EH (cell line): ENCODE data around the gene AP2A2.

Experiments used
- DNase-seq: peaks from one replicate; pipeline ENCODE4 v3.0.0-alpha.2; 2015; ENCODE audit warnings: low read depth

Gene AP2A2

DNA sequence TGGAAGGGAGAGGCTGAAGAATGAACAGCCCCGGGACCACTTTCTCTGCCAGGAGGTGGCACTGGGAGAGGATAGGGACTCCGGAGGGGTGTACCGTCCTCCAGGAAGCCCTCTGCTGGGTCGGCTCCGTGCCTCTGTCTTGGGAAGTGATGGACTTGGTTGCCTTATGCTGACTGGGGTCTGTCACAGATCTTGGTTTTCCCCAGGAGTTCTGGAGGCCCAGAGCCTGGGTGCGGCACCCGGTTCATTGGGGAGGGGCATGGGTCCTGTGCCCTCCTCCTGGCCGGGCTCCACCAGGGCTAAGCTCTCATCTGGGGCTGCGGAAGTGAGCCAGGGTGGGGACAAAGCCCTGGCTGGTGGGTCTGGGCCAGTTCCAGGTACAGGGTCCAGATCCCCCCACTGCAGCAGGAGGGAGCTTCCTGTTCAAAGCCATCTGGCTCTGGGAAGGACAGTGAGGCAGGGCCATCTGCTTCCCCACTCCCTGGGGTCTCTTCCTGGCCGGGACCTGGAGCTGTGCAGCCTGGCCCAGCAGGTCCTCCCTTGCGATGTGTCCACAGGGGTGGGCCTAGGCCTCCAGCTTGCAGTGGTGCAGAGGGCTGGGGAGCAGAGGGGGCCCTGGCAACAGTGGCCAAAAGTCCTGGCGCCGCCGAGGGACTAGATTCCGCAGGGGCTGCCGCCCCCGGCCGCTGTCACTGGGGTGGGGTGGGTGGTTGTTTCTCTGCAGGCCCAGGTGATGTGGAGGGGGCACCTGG is 1.1 kb upstream of the AP2A2 start:
- DNase-seq, result no peak

DNA sequence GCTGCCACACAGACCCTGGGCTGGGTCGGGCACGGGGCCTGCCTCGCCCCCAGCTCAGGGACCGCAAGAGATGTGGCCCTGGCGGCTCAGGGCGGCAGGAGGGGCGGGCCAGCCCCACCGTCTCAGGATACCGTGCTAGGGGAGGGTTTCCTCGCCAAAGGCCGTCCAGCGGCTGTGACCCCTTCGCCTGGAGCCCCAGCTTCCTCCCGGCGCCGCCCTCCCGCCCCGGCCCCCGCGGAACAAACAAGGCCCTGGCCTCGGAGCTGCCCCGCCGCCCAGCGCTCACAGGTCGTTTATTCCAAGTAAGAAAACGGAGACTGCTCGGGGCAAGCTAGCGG is 543 bp upstream of the AP2A2 start:
- no peak for DNase-seq

DNA sequence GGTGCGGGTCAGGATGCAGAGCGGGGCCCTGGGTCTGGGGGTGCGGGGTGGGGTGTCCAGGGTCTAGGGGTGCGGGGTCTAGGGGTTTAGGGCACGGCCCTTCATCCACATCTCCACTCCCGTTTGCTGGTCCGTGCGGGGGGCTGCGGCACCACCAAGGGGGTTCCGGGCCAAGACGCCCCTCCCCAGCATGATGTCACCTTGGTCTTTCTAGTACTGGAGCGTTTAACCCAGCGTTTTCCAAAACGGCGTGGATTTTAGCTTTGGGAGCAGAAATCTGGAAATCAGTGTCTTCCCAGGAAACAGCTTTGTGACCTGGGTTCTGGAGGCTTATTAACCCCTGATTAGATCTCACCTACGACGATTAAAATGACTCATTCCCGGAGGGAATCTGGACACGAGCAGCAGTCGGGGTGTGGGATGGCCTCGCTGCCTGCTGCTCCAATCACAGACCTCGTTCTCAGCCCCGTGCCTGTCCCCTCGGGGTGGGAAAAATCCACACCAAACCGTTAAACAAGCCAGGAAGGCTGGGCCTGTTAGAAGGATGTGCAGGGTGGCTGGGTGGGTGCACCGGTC is 759 bp downstream of the AP2A2 start:
- peak; percentile 83 for DNase-seq

- no peak for DNase-seq
Observed at GRCh38 chr11:927871-928270, 2.2 kb downstream of the AP2A2 start.

- no peak for DNase-seq
Observed at GRCh38 chr11:928786-929185, 3.1 kb downstream of the AP2A2 start.

DNA sequence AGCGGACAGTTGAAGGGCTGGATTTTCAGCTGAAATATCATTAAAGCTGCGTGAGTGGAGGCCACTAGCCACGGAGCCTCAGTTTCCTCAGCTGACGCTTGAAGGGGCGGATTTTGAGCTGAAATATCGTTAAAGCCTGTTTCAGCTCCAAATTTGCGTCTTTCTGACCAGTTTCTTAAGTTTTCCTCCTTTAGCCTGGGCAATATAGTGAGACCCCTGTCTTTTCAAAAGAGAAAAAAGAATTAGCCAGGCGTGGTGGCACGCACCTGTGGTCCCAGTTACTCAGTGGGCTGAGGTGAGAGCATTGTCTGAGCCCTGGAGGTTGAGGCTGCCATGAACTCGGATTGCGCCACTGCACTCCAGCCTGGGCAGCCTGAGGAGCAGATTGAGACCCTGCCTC is 3.7 kb downstream of the AP2A2 start:
- DNase-seq, result no peak

- DNase-seq, result peak; percentile 42
Observed at GRCh38 chr11:931385-931784, 5.7 kb downstream of the AP2A2 start.

- peak; percentile 47 for DNase-seq
Observed at GRCh38 chr11:932435-932834, 6.8 kb downstream of the AP2A2 start.

DNA sequence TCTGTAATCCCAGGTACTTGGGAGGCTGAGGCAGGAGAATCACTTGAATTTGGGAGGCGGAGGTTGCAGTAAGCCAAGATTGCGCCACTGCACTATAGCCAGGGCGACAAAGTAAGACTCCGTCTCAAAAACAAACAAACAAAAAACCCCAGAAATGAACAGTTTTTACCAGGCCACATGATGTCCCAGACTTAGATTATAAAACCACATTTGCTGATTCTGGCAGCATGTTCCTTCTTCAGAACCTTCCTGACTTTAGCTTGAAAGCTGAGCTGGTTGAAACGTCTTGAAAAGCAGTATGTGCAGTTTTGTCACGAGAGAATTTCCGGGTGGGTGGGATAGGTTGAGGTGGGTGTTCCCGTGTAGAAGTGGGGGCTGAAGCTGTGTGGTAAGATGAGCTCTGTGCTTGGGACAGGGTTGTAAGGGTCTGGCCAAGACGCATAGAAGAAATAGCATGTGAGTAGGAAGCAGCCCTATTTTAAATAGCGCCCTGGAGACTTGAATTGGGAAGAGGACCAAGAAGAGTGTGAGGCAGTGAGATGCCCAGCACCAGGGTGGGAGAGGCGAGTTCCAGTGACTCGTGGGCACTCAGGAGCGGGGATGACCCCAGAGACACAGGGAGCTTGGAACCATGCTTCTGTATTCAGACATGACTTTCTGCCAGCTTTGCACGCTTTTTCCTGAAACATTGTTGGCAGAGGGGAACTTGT is 7.6 kb downstream of the AP2A2 start:
- no peak for DNase-seq

DNA sequence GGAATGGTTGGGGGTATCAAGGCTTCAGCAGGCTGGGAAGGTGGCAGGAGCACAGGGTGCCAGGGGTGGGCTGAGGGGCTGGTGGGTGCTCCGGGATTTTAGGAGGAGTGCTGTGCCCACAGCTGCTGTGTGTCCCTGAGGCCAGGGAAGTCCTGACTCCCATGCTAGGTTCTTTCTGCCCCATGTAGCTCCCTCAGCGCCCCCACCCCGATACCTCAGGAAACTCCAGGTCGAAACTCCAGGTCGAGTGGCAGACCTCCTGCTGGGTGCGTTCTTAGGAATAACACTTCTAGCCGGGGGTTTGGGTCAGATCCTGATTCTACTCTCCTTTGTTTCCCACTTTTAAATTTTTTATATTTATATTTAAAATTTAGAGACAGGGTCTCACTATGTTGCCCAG is 8.3 kb downstream of the AP2A2 start:
- DNase-seq, result no peak

DNA sequence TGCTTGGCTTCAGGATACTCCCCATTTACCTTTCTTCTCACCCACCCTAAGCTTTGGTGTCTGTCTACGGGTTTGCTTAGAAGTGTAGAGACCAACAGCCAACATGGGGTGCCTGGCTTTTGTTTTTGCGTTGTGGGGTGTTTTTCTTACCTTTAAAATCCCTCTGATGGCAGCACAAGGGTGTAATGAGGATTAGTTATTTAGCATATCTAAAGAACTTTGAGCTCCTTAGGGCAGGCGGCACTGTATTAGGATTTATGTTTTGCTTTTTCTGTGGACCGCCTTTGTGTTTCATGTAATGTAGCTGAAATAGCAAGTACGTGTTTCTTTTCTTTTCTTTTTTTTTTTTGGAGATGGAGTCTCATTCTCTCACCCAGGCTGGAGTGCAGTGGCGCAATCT is 8.9 kb downstream of the AP2A2 start:
- DNase-seq, result no peak

DNA sequence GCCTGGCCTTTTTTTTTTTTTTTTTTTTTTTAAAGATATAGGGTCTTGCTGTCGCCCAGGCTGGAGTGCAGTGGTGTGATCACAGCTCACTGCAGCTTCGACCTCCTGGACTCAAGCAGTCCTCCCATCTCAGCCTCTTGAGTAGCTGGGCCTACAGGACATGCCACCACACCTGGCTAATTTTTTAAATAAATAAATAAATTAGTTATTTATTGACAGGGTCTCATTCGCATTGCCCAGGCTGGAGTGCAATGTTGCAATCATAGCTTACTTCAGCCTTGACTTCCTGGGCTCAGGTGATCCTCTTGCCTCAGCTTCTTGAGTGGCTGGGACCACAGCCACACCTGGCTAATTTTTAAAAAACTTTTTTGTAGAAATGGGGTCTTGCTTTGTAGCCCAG is 10.5 kb downstream of the AP2A2 start:
- DNase-seq, result no peak

- no peak for DNase-seq
Observed at GRCh38 chr11:937841-938261, 12.2 kb downstream of the AP2A2 start.

DNA sequence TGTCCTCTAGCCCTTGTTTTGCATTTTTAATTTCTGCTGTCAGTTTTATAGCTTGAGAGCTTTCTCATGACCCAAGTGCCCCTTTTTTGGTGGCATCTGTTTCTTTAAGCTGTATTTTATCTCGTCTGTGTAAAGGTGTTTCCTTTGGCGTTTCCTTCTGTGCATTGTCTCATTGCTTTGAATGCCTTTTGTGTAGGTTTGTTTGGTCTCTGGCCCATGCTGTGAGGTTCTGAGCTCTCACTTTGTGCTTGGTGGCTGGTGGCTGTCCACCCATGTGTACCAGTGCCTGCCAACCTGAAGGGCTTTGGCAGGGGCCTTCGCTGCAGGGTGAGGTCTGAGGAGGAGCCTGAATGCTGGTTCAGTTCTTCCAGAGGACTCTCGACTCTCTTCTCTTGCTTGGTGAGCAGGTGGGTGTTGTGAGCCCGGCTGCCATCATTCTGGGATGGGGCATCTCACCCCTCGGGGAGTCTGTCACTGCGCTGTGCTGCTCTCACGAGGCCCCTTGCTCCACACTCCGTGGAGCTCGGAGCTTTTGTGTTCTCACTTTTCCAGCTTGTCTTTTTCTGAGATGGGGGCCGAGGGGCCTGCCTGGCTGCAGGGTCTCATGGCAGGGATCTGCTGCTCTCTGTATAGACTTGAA is 14.9 kb downstream of the AP2A2 start:
- DNase-seq, result no peak

- DNase-seq, result peak; percentile 52
Observed at GRCh38 chr11:942823-943222, 17.2 kb downstream of the AP2A2 start.

DNA sequence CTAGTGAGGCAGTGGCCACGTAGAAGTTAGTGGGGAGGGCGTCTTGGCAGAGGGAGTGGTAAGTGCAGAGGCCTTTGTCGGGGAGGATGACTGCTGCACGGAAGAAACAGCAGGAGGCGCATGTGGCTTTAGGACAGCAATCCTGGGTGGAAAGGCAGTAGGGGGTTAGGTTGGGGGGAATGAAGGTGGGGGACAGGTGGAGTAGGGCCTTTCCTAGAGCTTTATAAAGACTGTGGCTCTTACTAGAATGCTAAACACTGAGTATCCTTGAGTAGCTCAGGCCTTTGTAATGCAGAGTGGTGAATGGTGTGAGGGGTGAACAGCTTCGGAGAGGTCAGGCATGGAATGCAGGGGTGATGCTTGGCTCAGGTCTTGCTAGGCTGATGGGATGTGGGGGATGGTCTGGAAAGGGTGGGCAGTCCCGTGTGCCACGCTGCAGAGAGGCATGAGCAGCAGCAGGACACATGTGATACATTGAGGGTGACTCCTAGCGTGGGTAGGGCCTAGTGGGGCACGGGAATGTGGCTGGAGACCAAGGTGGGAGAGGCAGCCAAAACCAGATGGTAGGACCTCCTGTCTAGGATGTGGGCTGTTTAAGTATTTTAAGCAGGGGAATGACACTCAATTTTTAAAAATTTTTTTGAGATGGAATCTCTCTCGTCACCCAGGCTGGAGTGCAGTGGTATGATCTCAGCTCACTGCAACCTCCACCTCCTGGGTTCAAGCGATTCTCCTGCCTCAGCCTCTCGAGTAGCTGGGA is 19.2 kb downstream of the AP2A2 start:
- peak; percentile 33 for DNase-seq

GRCh38 chr11:945986-946385 is 20.3 kb downstream of the AP2A2 start:
- DNase-seq, result peak; percentile 28

- no peak for DNase-seq
Observed at GRCh38 chr11:947744-948143, 22.1 kb downstream of the AP2A2 start.

DNA sequence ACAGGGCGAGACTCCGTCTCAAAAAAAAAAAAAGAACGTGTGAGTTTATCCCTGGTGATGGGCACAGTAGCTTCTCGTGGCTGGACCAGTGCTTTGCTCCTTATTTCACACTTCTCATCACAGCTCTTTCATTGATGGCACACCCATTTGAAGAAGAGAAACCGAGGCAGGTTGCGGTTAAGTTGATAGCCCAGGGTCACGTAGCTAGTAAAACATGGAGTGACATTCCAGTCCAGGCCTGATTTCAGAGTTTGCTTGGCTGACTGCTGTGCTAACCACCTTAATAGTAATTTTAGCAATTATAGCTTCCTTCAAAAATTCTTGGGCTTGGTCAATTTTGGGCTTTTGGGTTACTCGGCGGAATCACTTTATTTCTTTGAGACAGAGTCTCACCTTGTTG is 25.8 kb downstream of the AP2A2 start:
- no peak for DNase-seq

GRCh38 chr11:952406-953385 is 27.0 kb downstream of the AP2A2 start:
- peak; percentile 43 for DNase-seq

GRCh38 chr11:953512-953911 is 27.8 kb downstream of the AP2A2 start:
- no peak for DNase-seq
